Transverse colon (tissue), 4 donors: Measurements from ENCODE around the gene ZNHIT3. TPM values are rescaled to one million over a fixed set of nuclear protein-coding genes. Genes with fewer than 3 reads are reported as not detected.

Experiments
- DNase-seq: peaks from one replicate; pipeline ENCODE4 v3.0.0-alpha.2; 2019
- H3K27ac ChIP-seq, 4 donors: fragments of 200-600 bp; sonication (generic); 2 replicates each; pipeline ENCODE4 v1.5.1; 2016 to 2018; ENCODE audit warnings: inconsistent platforms in 4 of 4
- H3K27me3 ChIP-seq: fragments of 200-600 bp; sonication (generic); 2 replicates; pipeline ENCODE4 v1.5.1; 2017; ENCODE audit warnings: inconsistent platforms
- H3K36me3 ChIP-seq, 4 donors: fragments of 200-600 bp; sonication (generic); 2 replicates each; pipeline ENCODE4 v1.5.1; 2017 to 2019; ENCODE audit warnings: inconsistent platforms in 4 of 4
- H3K4me1 ChIP-seq, 4 donors: fragments of 200-600 bp; sonication (generic); 2 replicates each; pipeline ENCODE4 v1.5.1; 2017 to 2020; ENCODE audit warnings: inconsistent platforms in 4 of 4
- H3K4me3 ChIP-seq, 4 donors: fragments of 200-600 bp; sonication (generic); 1 replicate in 1 of 4; 2 replicates in 3 of 4; pipeline versions ENCODE4 v1.5.1 to v1.6.1; 2017 to 2019; ENCODE audit warnings: inconsistent platforms in 4 of 4
- H3K9me3 ChIP-seq, 2 donors: fragments of 200-600 bp; sonication (generic); 2 replicates each; pipeline ENCODE4 v1.5.1; 2017 to 2019; ENCODE audit warnings: inconsistent platforms in 2 of 2
- CTCF ChIP-seq, 5 experiments: fragments of 200-600 bp in 3 of 5; fragments of 450-650 bp in 2 of 5; sonication (generic) in 3 of 5; IDR thresholded peaks; 1 replicate in 2 of 5; 2 replicates in 3 of 5; pipeline ENCODE4 v1.5.1; 2016 to 2017; ENCODE audit warnings: antibody characterized with exemption in 5 of 5, inconsistent platforms in 3 of 5, mild to moderate bottlenecking in 2 of 5, moderate library complexity in 1 of 5
- EP300 ChIP-seq: sonication (generic); formaldehyde crosslinking; IDR thresholded peaks from one replicate; pipeline ENCODE4 v1.6.1; 2017; ENCODE audit warnings: antibody characterized with exemption, low read depth
- POLR2A ChIP-seq: fragments of 450-650 bp; IDR thresholded peaks from one replicate; pipeline ENCODE4 v1.6.1; 2016; ENCODE audit warnings: antibody characterized with exemption, mild to moderate bottlenecking, moderate library complexity
- POLR2AphosphoS5 ChIP-seq, 3 donors: sonication (generic); formaldehyde crosslinking; IDR thresholded peaks; one replicate each; pipeline ENCODE4 v1.6.1; 2016; ENCODE audit warnings: antibody characterized with exemption in 3 of 3
- WGBS, 2 donors: methylation state at CpG; one replicate each; pipeline ENCODE4 v1.1.5; 2018; ENCODE audit warnings: low coverage in 1 of 2; 5-methylcytosine and 5-hydroxymethylcytosine counted together
- in situ Hi-C, 4 donors: fragments of 200-750 bp; cut with MboI; loops; one replicate each; pipeline versions ENCODE4 v1.15.0 to v1.15.1; 2017; ENCODE audit warnings: low sequenced_read_pairs in 3 of 4, low pct_ligation_motif_present in 1 of 4, low pct_unique_long_range_greater_than_20kb in 1 of 4
- intact Hi-C: fragments of 100-400 bp; cut with DNase I; formaldehyde crosslinking; loops from one replicate; pipeline ENCODE4 v1.15.1; 2023; ENCODE audit warnings: low total_unique reads
- total RNA-seq, 4 donors: library from RNA; depleted of rRNA; stranded (reverse); fragments of >200 nt; gene quantifications; one replicate each; pipeline ENCODE4 v1.1.0, GENCODE V29; 2016

Gene ZNHIT3
- total RNA-seq, 4 donors from 2014 or later = 6.7 to 38.6 (median 27.2) TPM

GRCh38 chr17:36535669-36536081 lies 49.2 kb downstream of the ZNHIT3 start:
- in situ Hi-C loops = no loop called here
- intact Hi-C loops = no loop called here

GRCh38 chr17:36540696-36541095 lies 54.2 kb downstream of the ZNHIT3 start:
- no peaks in the 10 kb centered on the region for H3K27me3 ChIP-seq
- DNase-seq = no peak
- intact Hi-C loops (no loop called here), in situ Hi-C loops (no loop called here)
- H3K9me3 ChIP-seq = no peaks in the 10 kb centered on the region
- 97 to 100% methylated on average over 2 to 3 of the region's 3 CpGs for WGBS, 2 donors
- H3K4me1 ChIP-seq = peaks cover 5 to 16% (median 12%) of the 10 kb centered on the region in 4 donors
- H3K27ac ChIP-seq = no peak overlapping the region
- H3K36me3 ChIP-seq = no peaks in the 10 kb centered on the region
- no peak overlapping the region for H3K4me3 ChIP-seq
- TF ChIP-seq POLR2A (no peak), EP300 (no peak), POLR2AphosphoS5 (IDR thresholded peaks at IDR 0.05) (no peak), CTCF (IDR thresholded peaks at IDR 0.05) (no peak)

More at GRCh38 chr17:36535669-36536081, 49.2 kb downstream of the ZNHIT3 start:
- DNase-seq = no peak
- Histone ChIP-seq H3K4me3 (peak overlapping the region; percentile 66 to 93 (median 82)), H3K36me3 (no peaks in the 10 kb centered on the region), H3K27ac (peak overlapping the region; percentile 94 to 100 (median 96)), H3K27me3 (no peaks in the 10 kb centered on the region), H3K9me3 (no peaks in the 10 kb centered on the region), H3K4me1 (peaks cover 0 to 18% (median 16%) of the 10 kb centered on the region in 4 donors)
- 6 to 8% methylated on average over 15 of the region's 15 CpGs for WGBS, 2 donors
- TF ChIP-seq CTCF (IDR thresholded peaks at IDR 0.05) = peak in 1 of 5 experiments; percentile 45
- no peak for TF ChIP-seq POLR2A
- TF ChIP-seq EP300 = no peak

- no peak overlapping the region for H3K4me3 ChIP-seq
- intact Hi-C loops (no loop called here), in situ Hi-C loops (no loop called here)
- H3K27ac ChIP-seq = no peak overlapping the region
- TF ChIP-seq CTCF (IDR thresholded peaks at IDR 0.05) = no peak
- TF ChIP-seq EP300 = no peak
- TF ChIP-seq POLR2AphosphoS5 (IDR thresholded peaks at IDR 0.05) = no peak
- no peak for TF ChIP-seq POLR2A
- peaks cover 18 to 29% (median 25%) of the 10 kb centered on the region in 4 donors for H3K4me1 ChIP-seq
- H3K9me3 ChIP-seq = no peaks in the 10 kb centered on the region
- WGBS, 2 donors = 90 to 97% methylated on average over 13 to 15 of the region's 15 CpGs
- no peaks in the 10 kb centered on the region for H3K27me3 ChIP-seq
- H3K36me3 ChIP-seq = no peaks in the 10 kb centered on the region
- no peak for DNase-seq
Observed at GRCh38 chr17:36542755-36543154, 56.3 kb downstream of the ZNHIT3 start.

GRCh38 chr17:36544044-36544306 lies 57.5 kb downstream of the ZNHIT3 start:
- no peaks in the 10 kb centered on the region for H3K36me3 ChIP-seq
- WGBS, 2 donors = 0 to 1% methylated on average over 6 to 10 of the region's 10 CpGs
- DNase-seq = no peak
- peaks cover 30 to 40% (median 32%) of the 10 kb centered on the region in 4 donors for H3K4me1 ChIP-seq
- peak overlapping the region; percentile 98 to 100 (median 98) for H3K27ac ChIP-seq
- in situ Hi-C loops (no loop called here), intact Hi-C loops (no loop called here)
- no peaks in the 10 kb centered on the region for H3K27me3 ChIP-seq
- peak overlapping the region; percentile 82 to 93 (median 88) for H3K4me3 ChIP-seq
- TF ChIP-seq CTCF (IDR thresholded peaks at IDR 0.05) = peak in 2 of 5 experiments; percentile 15 to 41
- TF ChIP-seq POLR2AphosphoS5 (IDR thresholded peaks at IDR 0.05) = peak; percentile 8 to 70 (median 8)
- TF ChIP-seq EP300 = no peak
- TF ChIP-seq POLR2A = peak; percentile 68
- no peaks in the 10 kb centered on the region for H3K9me3 ChIP-seq
